GM23338 (cell line): Measurements from ENCODE around the gene RGL1. TPM values are rescaled to one million over a fixed set of nuclear protein-coding genes. Genes with fewer than 3 reads are reported as not detected.

Experiments
- ATAC-seq: fragments of 200-7000 bp; cut with Tn5 transposase; 3 replicates; pipeline ENCODE4 v1.9.1; 2020
- DNase-seq: peaks from one replicate; pipeline ENCODE4 v3.0.0-alpha.2; 2015; ENCODE audit warnings: low spot score
- H2AFZ ChIP-seq: fragments of 200-600 bp; sonication (generic); 2 replicates; pipeline ENCODE4 v1.8.0; 2016; ENCODE audit warnings: antibody characterized with exemption, mild to moderate bottlenecking, moderate library complexity
- H3F3A ChIP-seq: fragments of 200-600 bp; sonication (generic); replicated peaks from 2 replicates; pipeline ENCODE4 v1.8.0; 2017; ENCODE audit warnings: antibody characterized with exemption, mixed run types, low read depth
- H3K27ac ChIP-seq: fragments of 200-600 bp; sonication (generic); 2 replicates; pipeline ENCODE4 v1.6.1; 2016; ENCODE audit warnings: low read depth
- H3K27me3 ChIP-seq: fragments of 200-600 bp; sonication (generic); 2 replicates; pipeline ENCODE4 v1.8.0; 2016; ENCODE audit warnings: mild to moderate bottlenecking, mixed run types, moderate library complexity; ENCODE audit not compliant: insufficient read depth
- H3K36me3 ChIP-seq: fragments of 200-600 bp; sonication (generic); 2 replicates; pipeline ENCODE4 v1.8.0; 2016; ENCODE audit warnings: mild to moderate bottlenecking; ENCODE audit not compliant: insufficient read depth
- H3K4me1 ChIP-seq: fragments of 200-600 bp; sonication (generic); 2 replicates; pipeline ENCODE4 v1.8.0; 2016; ENCODE audit warnings: mild to moderate bottlenecking, moderate library complexity; ENCODE audit not compliant: insufficient read depth
- H3K4me2 ChIP-seq: fragments of 200-600 bp; sonication (generic); 2 replicates; pipeline ENCODE4 v1.7.1; 2017; ENCODE audit warnings: mixed run types
- H3K4me3 ChIP-seq: fragments of 200-600 bp; sonication (generic); 2 replicates; pipeline ENCODE4 v1.6.1; 2016; ENCODE audit warnings: mixed run types
- H3K79me2 ChIP-seq: fragments of 200-600 bp; sonication (generic); replicated peaks from 2 replicates; pipeline ENCODE4 v1.8.0; 2017; ENCODE audit warnings: mild to moderate bottlenecking; ENCODE audit not compliant: insufficient read depth
- H3K9me2 ChIP-seq: fragments of 200-600 bp; sonication (generic); 2 replicates; pipeline ENCODE4 v1.8.0; 2017; ENCODE audit not compliant: insufficient read depth
- H4K20me1 ChIP-seq: fragments of 200-600 bp; sonication (generic); replicated peaks from 2 replicates; pipeline ENCODE4 v1.8.0; 2017; ENCODE audit warnings: mild to moderate bottlenecking; ENCODE audit not compliant: insufficient read depth
- H3K27ac Mint-ChIP-seq: 2 replicates; pipeline ENCODE4 v1.8.0; 2020; ENCODE audit warnings: inconsistent platforms, mild to moderate bottlenecking, moderate library complexity, mixed read lengths
- H3K27me3 Mint-ChIP-seq: 3 replicates; pipeline ENCODE4 v1.8.0; 2022; ENCODE audit warnings: low read depth, mild to moderate bottlenecking, moderate library complexity, mixed read lengths, inconsistent platforms; ENCODE audit not compliant: insufficient read depth, poor library complexity
- H3K36me3 Mint-ChIP-seq: 3 replicates; pipeline ENCODE4 v1.8.0; 2021; ENCODE audit warnings: low read depth, mild to moderate bottlenecking, inconsistent platforms, moderate library complexity, mixed read lengths
- H3K4me1 Mint-ChIP-seq: 3 replicates; pipeline ENCODE4 v1.8.0; 2020; ENCODE audit warnings: mild to moderate bottlenecking, inconsistent platforms, mixed read lengths
- H3K4me3 Mint-ChIP-seq: 3 replicates; pipeline ENCODE4 v1.8.0; 2021; ENCODE audit warnings: moderate library complexity, mild to moderate bottlenecking, inconsistent platforms, mixed read lengths
- H3K9me3 Mint-ChIP-seq: 3 replicates; pipeline ENCODE4 v1.8.0; 2020; ENCODE audit warnings: moderate library complexity, mild to moderate bottlenecking, inconsistent platforms, mixed read lengths
- CREB1 ChIP-seq: fragments of 250-450 bp; sonication (Bioruptor Pico); IDR thresholded peaks from 2 replicates; pipeline ENCODE4 v1.5.0; 2020; ENCODE audit warnings: low read depth, mild to moderate bottlenecking, moderate library complexity
- EZH2 ChIP-seq: fragments of 200-600 bp; sonication (generic); IDR thresholded peaks from one replicate; pipeline ENCODE4 v1.8.0; 2017; ENCODE audit warnings: antibody characterized with exemption, mild to moderate bottlenecking, low read depth; ENCODE audit not compliant: unreplicated experiment
- EZH2phosphoT487 ChIP-seq: fragments of 200-600 bp; sonication (generic); IDR thresholded peaks from one replicate; pipeline ENCODE4 v1.8.1; 2018; ENCODE audit warnings: antibody characterized with exemption; ENCODE audit not compliant: unreplicated experiment
- JUNB ChIP-seq: IDR thresholded peaks from one replicate; pipeline ENCODE4 v1.6.1; 2016; ENCODE audit warnings: antibody characterized with exemption; ENCODE audit not compliant: unreplicated experiment
- NANOG ChIP-seq: IDR thresholded peaks from 2 replicates; pipeline ENCODE4 v1.6.1; 2016; ENCODE audit warnings: antibody characterized with exemption, borderline replicate concordance
- POLR2AphosphoS5 ChIP-seq: IDR thresholded peaks from 2 replicates; pipeline ENCODE4 v1.6.1; 2016; ENCODE audit warnings: antibody characterized with exemption, low read depth
- REST ChIP-seq: IDR thresholded peaks from one replicate; pipeline ENCODE4 v1.6.1; 2018; ENCODE audit warnings: antibody characterized with exemption; ENCODE audit not compliant: unreplicated experiment
- STAT1 ChIP-seq: IDR thresholded peaks from one replicate; pipeline ENCODE4 v1.6.1; 2016; ENCODE audit warnings: antibody characterized with exemption; ENCODE audit not compliant: unreplicated experiment
- ZNF114 ChIP-seq: fragments of 250-450 bp; sonication (Bioruptor Pico); IDR thresholded peaks from 2 replicates; pipeline ENCODE4 v1.5.0; 2020; ENCODE audit warnings: mild to moderate bottlenecking, moderate library complexity
- ZNF331 ChIP-seq: fragments of 250-450 bp; sonication (Bioruptor Pico); IDR thresholded peaks from 2 replicates; pipeline ENCODE4 v1.5.0; 2020; ENCODE audit warnings: low read depth, mild to moderate bottlenecking, moderate library complexity
- polyA plus RNA-seq: library from polyadenylated mRNA; unstranded; fragments of >200 nt; fragmentation: Nextera tagmentation; extraction: Ambion mirVana; gene quantifications from 2 replicates; pipeline ENCODE4 v1.2.1, GENCODE V29; 2016
- total RNA-seq: library from RNA; depleted of rRNA; stranded (reverse); fragments of >200 nt; shearing (Covaris generic); gene quantifications from 2 replicates; pipeline ENCODE4 v1.2.3, GENCODE V29; 2014
- TF ChIP-seq, protein P1 (sequence below), 2 experiments: fragments of 200-600 bp in 1 of 2; sonication (generic) in 1 of 2; conservative IDR thresholded peaks; 2 replicates each; pipeline versions ENCODE4 v1.5.1 to v1.6.1; 2016 to 2017; ENCODE audit warnings: antibody characterized with exemption in 2 of 2, low read depth in 2 of 2, mild to moderate bottlenecking in 2 of 2, moderate library complexity in 1 of 2
- TF ChIP-seq, protein P2 (sequence below): IDR thresholded peaks from 2 replicates; pipeline ENCODE4 v1.6.1; 2016; ENCODE audit warnings: antibody characterized with exemption

RGL1 gene
- total and polyA plus RNA-seq, 2 experiments from 2014 or later: 0.91 to 2.6 TPM

DNA sequence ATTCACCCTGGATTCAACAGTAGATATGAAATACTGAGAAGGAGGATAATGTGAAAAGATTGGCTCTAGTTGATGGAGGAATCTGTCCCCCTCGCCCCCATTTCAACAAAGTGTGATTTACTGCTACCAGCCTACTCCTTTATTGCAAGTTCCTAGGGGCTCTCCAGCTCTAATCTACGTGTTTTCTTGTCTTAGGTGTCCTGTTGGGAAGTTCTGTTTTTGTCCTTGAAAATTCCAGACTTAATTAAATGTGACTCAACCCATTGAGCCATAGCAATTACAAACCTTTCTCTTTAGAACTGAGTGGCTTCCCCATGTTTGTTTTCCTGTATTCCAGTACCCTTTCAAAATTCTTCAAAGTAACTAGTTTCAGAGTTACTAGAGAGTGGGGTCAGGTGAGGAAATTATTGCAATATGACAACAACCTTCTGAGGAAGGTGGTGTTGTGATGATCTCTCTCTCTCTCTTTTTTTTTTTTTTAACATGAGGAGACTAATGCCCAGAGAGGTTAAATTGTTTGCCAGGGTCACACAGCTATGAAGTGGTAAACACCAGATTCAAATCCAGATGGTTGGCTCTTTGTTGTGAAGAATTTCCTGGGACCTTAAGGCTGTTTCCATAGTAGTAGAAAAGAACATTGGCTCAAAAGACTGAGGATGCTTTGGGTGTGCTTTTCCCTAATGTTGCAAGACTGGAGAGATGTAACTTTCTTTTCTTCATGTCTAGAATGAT is 3.5 kb downstream of the RGL1 start:
- no peak overlapping the region for H3K4me3 Mint-ChIP-seq
- no peak overlapping the region for H3K27ac ChIP-seq
- peaks cover 37% of the 10 kb centered on the region for H3K4me1 Mint-ChIP-seq

GRCh38 chr1:183810121-183810520 is 5.2 kb downstream of the RGL1 start:
- no peaks in the 10 kb centered on the region for H3K9me2 ChIP-seq
- no peaks in the 10 kb centered on the region for H3K79me2 ChIP-seq
- H3K4me1 ChIP-seq: peaks cover 30% of the 10 kb centered on the region
- H2AFZ ChIP-seq: no peak overlapping the region
- TF ChIP-seq EZH2phosphoT487 (no peak), ZNF114 (CRISPR knock-in tag) (no peak), CREB1 (no peak), STAT1 (no peak), POLR2AphosphoS5 (no peak), NANOG (no peak), REST (no peak), JUNB (no peak)
- TF ChIP-seq, protein P1, sequence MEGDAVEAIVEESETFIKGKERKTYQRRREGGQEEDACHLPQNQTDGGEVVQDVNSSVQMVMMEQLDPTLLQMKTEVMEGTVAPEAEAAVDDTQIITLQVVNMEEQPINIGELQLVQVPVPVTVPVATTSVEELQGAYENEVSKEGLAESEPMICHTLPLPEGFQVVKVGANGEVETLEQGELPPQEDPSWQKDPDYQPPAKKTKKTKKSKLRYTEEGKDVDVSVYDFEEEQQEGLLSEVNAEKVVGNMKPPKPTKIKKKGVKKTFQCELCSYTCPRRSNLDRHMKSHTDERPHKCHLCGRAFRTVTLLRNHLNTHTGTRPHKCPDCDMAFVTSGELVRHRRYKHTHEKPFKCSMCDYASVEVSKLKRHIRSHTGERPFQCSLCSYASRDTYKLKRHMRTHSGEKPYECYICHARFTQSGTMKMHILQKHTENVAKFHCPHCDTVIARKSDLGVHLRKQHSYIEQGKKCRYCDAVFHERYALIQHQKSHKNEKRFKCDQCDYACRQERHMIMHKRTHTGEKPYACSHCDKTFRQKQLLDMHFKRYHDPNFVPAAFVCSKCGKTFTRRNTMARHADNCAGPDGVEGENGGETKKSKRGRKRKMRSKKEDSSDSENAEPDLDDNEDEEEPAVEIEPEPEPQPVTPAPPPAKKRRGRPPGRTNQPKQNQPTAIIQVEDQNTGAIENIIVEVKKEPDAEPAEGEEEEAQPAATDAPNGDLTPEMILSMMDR (conservative IDR thresholded peaks at IDR 0.05; ENCODE audit: low read depth in 2 of 2): no peak
- TF ChIP-seq, protein P2, sequence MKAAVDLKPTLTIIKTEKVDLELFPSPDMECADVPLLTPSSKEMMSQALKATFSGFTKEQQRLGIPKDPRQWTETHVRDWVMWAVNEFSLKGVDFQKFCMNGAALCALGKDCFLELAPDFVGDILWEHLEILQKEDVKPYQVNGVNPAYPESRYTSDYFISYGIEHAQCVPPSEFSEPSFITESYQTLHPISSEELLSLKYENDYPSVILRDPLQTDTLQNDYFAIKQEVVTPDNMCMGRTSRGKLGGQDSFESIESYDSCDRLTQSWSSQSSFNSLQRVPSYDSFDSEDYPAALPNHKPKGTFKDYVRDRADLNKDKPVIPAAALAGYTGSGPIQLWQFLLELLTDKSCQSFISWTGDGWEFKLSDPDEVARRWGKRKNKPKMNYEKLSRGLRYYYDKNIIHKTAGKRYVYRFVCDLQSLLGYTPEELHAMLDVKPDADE: no peak
- H3K27me3 ChIP-seq: peaks cover 16% of the 10 kb centered on the region
- no peak overlapping the region for H3K4me3 ChIP-seq
- H3K36me3 Mint-ChIP-seq: no peaks in the 10 kb centered on the region
- ATAC-seq (no peak), DNase-seq (no peak)
- peaks cover 10% of the 10 kb centered on the region for H3K27me3 Mint-ChIP-seq
- no peak overlapping the region for H3K27ac ChIP-seq
- H3K27ac Mint-ChIP-seq: no peak overlapping the region
- H3K4me2 ChIP-seq: no peak overlapping the region
- no peaks in the 10 kb centered on the region for H3K9me3 Mint-ChIP-seq
- peaks cover 34% of the 10 kb centered on the region for H3K4me1 Mint-ChIP-seq
- no peaks in the 10 kb centered on the region for H3K36me3 ChIP-seq
- no peaks in the 10 kb centered on the region for H4K20me1 ChIP-seq
- H3K4me3 Mint-ChIP-seq: no peak overlapping the region
- no peaks in the 10 kb centered on the region for H3F3A ChIP-seq

More for the DNA sequence above, 3.5 kb downstream of the RGL1 start:
- peaks cover 28% of the 10 kb centered on the region for H3K27me3 ChIP-seq
- no peak overlapping the region for H3K27ac Mint-ChIP-seq
- ATAC-seq (no peak), DNase-seq (no peak)
- H2AFZ ChIP-seq: no peak overlapping the region
- peaks cover 33% of the 10 kb centered on the region for H3K4me1 ChIP-seq
- no peaks in the 10 kb centered on the region for H3K79me2 ChIP-seq
- no peak overlapping the region for H3K4me2 ChIP-seq
- 0 out of 2 replicates have a peak, but pooled peaks cover 2% of the 10 kb centered on the region for H3F3A ChIP-seq
- no peaks in the 10 kb centered on the region for H3K36me3 Mint-ChIP-seq
- no peaks in the 10 kb centered on the region for H3K36me3 ChIP-seq
- H3K9me2 ChIP-seq: no peaks in the 10 kb centered on the region
- no peaks in the 10 kb centered on the region for H4K20me1 ChIP-seq
- peaks cover 16% of the 10 kb centered on the region for H3K27me3 Mint-ChIP-seq
- H3K9me3 Mint-ChIP-seq: no peaks in the 10 kb centered on the region
- H3K4me3 ChIP-seq: no peak overlapping the region
- no peak for TF ChIP-seq ZNF331 (CRISPR knock-in tag)
- no peak for TF ChIP-seq EZH2
